ENCODE data around the gene ABLIM1.

The ABLIM1 gene

GRCh38 chr10:114616516-114616915, 41.6 kb downstream of the ABLIM1 start:
- DNase-seq = no peak

GRCh38 chr10:114616103-114616502, 42.0 kb downstream of the ABLIM1 start:
- no peak for DNase-seq

DNA sequence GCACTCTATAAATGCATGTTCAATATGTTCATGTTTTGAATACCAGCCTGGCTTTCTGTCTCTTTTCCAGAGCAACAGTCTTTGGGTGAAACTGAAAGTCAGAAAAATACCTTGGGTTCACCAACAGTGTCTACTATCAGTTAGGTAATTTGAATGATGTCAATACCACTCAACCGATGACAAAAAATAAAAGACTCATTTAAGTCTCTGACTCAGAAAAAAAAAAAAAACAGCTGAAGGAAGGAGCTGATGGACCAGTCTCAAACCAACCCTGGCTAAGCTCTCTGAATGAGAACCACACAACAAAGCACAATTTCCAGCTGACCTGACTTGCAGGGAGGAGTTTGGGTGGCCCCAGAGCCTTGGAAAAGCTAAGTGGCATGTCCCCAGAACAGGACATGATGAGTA, 42.5 kb downstream of the ABLIM1 start:
- DNase-seq = no peak

DNA sequence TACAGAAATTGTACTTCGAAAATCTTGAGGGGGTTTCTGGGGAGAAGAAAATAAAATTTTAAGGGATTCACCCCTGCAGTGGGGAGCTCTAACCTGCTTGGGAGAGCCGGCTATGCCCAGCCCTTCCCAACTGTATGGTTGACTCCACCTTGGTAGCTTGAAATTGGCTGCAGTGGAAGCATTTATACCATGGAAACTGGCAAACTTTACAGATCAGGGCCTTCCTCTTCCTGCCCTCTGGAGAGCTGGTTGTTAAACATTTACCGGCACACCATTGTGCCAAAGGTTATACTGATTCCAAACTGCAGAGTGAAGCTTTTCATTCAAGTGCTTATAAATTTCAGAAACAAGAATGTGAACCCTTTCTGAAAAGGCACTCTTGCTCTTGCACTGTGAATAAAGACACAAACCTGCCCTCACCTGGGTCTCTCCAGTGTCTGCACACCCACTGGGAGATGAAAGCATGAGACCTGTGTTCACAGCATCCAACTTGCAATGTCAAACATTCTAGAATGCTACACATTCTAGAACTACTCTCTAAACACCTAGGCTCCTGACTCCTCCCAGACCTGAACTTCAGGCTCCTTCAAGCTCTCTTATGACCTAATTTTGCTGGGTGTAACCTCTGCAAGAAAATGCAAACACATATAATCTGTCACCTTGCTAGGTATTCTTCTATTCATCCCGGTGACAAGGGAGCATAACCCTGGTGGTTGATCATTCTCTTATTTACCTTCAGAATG, 44.7 kb downstream of the ABLIM1 start:
- DNase-seq = no peak

DNA sequence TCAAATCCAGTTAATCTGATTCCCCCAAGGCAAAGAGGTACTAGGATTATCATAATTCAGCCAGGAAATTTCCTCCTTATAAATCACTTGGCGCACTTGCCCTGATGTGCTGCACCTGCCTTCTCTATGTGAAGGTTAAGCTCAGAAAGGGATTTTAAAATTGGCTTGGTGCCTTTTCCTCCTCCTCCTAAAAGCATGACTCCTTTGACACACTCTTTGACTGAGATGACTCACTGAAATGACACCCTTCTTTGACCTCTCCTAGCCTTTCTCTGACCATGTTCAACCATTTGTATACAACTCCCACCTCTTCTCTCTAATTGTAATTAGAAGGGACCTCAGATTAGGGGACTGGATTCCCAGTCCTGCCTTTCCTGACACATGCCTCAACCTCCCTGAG, 46.5 kb downstream of the ABLIM1 start:
- no peak for DNase-seq

DNA sequence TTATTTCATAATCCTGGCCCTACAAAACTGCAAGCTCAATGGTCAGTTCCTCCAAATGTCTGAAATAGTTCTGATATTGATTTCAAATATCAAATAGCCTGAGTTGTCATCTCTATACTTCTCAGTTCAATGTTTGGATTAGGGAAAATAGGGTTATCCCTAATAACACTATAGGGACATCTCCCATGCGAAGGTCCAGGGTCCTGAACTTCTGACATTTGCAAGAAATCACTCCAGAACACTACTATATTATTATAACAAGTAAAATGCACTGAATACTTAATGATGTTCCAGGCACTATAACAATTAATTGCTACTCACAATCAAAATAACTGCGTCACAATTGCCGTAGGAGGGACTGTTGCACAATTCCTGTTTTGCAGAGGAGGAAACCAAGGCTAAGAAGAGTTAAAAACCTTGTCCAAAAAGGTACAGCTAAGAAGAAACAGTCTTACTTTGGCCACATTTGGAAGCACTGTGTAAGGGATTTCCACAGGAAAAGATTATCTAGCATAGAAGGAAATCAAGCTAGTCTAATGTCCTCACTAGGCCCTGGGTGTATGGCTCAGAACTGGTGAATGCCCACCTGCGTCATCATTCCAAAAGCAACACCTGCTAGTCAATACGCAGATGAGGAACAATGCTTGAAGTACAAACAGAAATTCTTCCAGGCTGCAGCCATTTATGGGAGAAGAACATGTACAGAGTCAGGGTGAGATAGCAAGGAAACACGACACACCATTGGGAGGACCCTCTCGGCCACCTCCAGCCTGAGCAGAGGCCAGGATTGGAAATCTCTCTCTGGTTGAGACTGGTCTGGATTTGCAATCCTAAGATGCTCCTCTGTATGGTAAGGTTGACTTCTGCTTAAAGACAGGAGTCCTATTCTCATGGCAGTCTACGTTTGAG, 48.3 kb downstream of the ABLIM1 start:
- DNase-seq = no peak

GRCh38 chr10:114607358-114607998, 50.6 kb downstream of the ABLIM1 start:
- DNase-seq = no peak

- no peak for DNase-seq
These were observed 52.8 kb downstream of the ABLIM1 start for GRCh38 chr10:114605155-114605797.

GRCh38 chr10:114604357-114605130, 53.5 kb downstream of the ABLIM1 start:
- no peak for DNase-seq

GRCh38 chr10:114603948-114604347, 54.1 kb downstream of the ABLIM1 start:
- no peak for DNase-seq

DNA sequence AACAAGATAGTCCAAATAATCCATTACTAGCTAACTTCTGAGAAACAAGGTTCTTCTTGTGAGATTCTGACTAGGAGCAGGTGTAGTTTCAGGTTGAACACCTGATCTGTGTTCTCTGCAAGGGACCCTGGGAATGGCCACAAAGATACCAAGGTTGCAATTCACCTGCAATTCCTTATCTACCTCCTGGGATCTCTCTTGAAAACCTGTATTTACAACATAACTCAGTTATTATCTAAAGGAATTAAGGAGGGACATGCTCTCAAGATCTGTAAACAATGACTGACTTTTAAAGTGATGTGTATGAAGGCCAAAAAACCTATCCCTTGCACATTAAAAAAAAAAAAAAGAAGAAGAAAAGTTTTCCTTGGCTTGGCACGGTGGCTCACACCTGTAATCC, 54.8 kb downstream of the ABLIM1 start:
- no peak for DNase-seq

DNA sequence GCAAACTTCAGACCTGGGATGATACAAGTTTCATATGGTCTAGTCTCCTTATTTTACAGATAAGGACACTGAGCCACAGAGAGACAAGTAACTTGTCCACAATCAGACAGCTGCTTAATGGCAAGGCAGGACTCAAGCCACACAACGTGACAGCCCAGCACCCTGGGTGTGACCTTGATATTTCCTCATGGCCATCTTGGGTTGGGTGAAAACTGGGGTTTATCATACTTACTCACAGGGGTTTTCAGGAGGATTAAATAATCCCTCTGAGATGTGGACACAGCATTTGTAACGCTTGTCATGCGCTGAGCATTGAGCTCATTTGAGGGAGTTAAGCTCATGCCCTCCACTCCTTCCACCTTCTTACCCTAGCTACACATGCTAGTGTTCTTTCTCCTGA, 58.0 kb downstream of the ABLIM1 start:
- DNase-seq = no peak

DNA sequence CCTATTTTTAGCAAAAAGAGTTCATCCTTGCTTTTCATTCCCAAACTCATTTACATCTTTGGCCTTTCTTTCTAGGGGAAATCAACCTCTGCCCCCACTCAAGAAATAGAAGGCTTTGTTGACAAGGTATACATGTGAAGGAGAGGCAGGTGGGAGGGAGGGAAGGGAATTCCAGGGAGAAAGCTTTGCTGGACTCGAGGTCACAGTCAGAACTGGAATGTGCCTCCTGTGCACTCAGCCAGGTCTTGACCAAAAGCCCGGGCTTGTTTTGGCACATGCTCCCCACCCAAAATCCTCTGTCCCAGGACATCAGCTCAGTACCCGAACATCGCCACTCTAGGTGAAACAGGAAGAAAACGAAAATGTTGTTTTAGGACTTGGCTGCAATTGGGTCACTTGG, 61.3 kb downstream of the ABLIM1 start:
- no peak for DNase-seq

GRCh38 chr10:114593816-114594468, 64.1 kb downstream of the ABLIM1 start:
- DNase-seq = no peak

- DNase-seq = no peak
These were observed 64.8 kb downstream of the ABLIM1 start for GRCh38 chr10:114593240-114593792.

GRCh38 chr10:114590993-114591392, 67.1 kb downstream of the ABLIM1 start:
- DNase-seq = no peak

- DNase-seq = no peak
These were observed 73.7 kb downstream of the ABLIM1 start for GRCh38 chr10:114584419-114584818.

GRCh38 chr10:114581071-114581470, 77.0 kb downstream of the ABLIM1 start:
- DNase-seq = no peak

DNA sequence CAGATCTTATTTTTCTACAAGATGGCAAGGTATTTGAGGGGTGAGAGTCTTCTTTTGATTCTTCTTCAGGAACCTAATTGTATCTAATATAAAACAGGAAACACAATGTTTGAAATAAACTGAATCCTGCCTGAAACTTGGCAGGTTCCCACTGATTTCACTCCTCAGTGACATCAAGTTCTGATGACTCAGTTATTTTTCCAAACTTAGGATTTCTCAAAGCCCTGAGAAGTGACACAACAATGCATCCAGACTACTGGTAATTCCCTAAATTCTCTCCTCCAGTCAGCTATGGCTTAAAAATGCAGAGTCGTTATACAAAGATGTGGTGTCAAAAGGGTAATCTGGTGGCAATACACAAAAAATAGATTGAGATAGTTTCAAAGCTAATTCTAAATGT, 80.9 kb downstream of the ABLIM1 start:
- DNase-seq = no peak

DNA sequence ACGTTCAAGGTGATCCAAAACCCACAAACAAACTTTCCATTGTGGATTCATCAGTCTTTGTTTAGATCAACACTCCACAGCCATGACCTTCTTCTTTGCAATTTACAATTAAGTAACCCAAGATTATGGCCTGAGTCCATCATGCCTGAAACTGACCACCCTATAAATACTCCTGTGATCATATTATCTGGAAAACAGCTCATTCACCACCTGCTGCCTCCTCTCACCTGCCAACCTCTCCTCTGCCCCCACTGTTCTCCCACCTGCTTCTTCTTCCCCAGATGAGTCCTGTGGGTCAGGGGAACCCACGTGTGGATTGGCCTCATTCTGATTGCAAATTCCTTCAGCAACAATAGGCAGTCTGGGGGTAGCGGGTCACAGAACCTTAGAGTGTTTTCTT, 81.4 kb downstream of the ABLIM1 start:
- no peak for DNase-seq

DNA sequence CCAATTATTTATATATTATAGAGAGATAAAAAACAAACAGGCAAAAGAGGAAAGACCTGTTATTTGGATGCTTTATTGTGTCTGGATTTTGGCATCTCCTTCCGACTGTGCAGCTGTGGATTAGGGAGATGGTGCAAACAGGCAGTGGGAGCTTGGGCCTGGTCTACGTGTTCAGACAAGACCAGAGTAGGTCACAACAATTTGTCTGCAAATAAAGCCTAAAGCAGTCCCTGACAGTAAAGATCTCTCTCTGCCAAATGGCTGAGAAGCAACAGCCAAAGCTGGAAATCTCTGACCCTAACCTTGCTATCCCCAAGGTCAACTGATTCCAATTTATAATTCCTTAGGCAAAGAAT, 82.0 kb downstream of the ABLIM1 start:
- DNase-seq = peak; percentile 56

All from NCI-H1105 (cell line).